Activated naive CD4-positive, alpha-beta T cell treated with Interleukin-2 at 50 U/mL for 16 hours (primary cell): ENCODE measurements around the gene CDKAL1.
"Not testable (repeated sequence)": the region's sequence is repeated elsewhere in the genome, so short reads cannot be mapped to it uniquely, and the experiment has no call there.

Experiments
- DNase-seq: peaks from one replicate; pipeline ENCODE4 v3.0.0-alpha.2; 2020

CDKAL1 gene

DNA sequence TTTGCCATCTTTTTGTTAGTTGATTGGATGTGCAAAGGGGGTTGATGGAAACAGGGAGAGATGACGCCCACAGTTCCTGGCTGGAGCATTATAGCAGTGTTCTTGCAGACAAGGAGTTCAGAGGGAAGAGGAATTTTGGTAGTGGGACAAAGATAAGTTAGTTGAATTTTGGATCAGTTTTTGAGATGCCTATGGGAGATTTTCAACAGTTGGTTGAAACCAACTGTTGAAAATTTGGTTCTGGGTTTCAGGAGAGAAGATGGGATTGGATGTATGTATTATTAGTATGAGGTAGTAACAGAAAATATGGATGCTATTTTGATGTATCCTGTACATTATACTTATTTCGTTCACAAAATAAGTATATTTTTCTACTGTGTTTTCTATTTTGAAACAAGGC is 274.2 kb downstream of the CDKAL1 start:
- DNase-seq, result no peak

DNA sequence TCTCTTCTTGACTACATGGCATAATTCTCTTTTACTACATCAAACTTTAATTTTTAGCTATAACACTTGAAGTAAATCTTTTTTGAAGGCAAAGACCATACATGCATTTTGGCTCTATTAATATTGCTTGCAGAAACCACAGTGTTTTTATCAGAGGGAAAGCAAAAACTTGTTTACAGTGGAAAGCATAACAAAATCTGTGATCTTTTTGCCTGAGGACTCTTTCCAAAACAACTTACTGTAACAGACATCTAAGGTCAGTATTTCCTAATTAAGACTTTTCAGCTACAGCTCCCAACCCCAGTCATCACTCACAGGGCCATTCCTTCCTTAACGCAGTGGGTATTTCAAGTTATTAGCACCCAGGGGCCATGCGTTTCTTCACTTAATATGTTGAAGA is 274.7 kb downstream of the CDKAL1 start:
- DNase-seq, result no peak

DNA sequence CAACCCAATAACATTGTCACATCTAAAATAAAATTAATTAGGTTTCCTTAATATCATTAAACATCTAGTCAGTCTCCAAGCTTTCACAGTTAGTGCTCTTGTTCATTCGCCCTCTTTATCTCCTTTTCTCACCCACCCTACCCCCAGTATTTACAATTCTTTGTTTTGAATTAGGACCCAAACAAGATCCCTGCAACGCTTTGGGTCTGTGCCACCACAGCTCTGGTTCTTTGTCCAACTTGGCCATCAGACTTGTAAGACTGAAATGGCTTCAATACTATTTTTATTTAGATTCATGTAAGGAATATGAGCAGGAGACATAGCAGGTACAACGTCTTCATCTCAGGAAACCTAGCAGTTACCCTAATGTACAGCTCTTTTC is 276.5 kb downstream of the CDKAL1 start:
- DNase-seq, result no peak

DNA sequence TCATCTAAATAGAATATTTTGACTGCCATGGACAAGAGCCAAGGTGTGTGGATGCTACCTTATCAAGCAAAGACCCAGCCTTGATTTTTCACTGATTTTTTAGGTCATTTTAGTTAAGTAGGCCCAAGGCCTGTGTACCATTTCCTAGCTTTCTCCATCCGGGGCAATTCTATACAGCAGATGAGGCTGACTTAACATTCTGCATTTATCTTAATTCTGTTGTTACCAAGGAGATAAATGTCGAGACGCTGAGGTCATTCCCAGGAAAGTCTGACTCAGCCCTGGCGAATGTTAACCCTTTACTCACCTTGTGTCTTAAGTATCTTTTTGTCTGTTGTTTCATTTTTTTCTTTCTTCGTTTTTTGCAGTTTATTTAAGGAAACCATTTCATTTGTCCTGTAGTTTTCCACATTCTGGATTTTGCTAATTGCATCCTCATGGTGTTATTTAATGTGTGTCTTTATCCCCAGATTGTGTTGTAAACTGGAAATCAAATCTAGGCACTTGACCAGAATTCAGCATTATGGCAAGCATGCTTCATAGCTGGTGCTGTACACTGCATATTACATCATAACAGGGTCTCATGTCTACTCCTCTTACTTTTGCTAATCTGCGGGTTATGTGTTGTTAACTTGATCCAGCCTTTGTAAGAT is 277.0 kb downstream of the CDKAL1 start:
- no peak for DNase-seq

DNA sequence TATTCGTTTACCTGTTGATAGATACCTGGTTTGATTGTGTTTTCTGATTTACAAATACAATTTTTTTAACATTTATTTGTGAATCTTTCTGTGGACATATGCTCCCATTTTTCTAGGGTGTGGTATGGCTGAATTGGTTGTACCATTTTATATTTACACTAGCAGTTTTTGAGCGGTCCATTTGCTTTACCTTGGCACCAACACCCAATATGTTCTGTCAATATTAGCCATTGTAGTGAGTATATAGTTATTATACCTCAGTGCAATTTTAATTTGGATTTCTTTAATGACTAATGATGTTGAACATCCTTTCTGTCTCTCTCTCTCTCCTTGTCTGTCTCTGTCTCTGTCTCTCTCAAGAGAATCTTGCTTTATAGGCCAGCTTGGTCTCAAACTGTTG is 278.5 kb downstream of the CDKAL1 start:
- DNase-seq, result no peak

DNA sequence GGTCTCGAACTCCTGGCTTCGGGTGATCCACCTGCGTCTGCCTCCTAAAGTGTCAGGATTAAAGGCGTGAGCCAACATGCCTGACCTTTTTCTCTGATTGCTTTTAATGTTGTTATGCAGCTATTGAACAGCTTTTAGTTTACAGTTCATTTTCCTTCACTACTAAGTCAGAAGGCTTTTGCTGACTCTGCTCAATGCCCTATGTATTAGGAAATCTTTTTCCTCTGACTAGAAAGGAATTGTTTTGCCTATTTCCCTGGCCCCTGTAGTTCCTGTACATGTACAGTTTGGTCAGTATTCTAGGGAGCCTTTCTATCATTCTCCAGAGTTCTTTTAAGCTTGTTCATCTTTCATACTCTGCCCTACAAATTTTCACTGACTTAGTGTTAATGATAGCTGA is 280.2 kb downstream of the CDKAL1 start:
- no peak for DNase-seq

DNA sequence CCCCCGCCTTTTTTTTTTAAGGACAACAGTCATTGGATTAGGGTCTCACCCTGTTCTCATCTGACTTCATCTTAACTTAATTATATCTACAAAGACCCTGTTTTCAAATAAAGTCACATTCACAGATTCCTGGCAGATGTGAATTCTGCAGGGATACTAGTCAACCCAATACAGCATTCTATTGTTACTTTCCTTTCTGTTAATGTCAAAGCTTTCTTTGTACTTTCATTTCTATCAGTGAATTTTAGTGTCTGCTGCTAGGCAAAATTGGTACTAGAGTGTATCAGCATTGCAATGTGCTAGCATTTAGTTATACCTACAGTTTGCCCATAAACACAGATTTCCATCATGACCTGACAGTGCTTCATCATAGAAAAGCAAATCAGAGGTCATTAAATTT is 281.9 kb downstream of the CDKAL1 start:
- no peak for DNase-seq

DNA sequence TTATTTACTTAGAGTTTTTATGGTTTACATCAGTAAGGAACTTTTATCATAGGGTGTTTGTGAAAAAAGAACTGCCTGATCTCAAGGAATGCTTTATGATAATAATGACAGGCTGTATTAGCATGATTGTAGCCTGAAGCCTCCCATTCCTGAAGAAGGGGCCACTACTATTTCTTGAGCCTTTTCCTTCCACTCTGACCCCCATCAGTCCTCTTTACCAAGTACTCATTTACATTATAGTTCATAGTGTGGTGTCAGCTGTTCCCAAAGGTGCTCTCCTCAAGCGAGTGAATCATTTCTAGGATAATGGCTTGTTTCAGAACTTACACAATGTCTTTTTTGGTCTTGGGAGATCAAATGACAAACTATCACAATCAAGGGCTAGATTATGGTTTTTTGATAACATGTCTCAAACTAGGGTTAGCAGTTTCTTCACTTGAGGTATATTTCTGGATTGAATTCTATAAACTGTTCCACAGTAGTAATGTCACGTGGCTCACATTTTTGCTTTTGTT is 283.6 kb downstream of the CDKAL1 start:
- DNase-seq, result no peak

DNA sequence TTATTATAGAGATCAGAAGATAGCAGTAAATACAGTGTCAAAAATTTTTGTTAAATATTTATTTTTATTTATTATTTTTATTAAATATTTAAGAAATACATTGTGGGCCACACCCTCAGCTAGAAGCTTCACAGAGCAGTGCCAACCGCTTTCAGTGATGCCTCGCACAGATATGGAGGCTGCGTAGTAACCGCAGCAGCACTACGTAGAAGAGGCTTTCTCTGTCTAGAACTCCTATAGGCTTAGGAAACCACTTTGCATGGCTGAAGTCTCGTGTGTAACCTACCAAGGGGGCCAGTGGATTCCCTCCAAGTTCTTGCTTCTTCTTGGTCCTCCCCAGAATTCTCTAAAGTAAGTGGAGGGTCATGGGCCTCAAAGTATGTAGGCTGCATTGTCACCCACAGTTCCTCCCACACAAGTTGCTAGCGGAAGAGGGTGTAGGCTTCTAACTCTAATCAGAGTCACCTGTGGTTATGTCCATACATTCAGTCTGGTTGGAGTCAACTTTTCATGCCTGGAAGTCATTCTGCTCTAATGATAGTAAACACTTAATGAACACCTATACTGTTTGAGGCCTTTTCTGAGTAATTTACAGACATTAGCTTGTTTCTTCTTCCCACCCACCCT is 285.6 kb downstream of the CDKAL1 start:
- DNase-seq, result no peak

DNA sequence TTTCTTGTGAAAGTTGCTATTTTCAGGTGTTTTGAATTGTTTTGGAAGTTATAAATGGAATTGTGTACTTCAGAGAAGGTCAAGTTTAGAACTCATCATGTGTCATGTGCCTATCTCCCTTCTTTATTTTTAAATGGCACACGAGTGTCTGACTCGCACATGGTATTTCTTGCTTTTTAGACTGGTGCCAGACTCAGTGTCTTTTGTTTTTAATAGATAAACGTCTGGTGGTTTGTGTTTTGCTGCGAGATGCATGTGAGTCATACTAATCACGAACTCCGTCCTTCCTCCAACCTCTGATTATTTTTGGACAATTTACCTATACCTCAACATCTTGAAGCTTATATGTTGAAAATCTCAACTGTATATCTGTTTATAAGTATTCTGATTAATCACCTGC is 292.1 kb downstream of the CDKAL1 start:
- no peak for DNase-seq

DNA sequence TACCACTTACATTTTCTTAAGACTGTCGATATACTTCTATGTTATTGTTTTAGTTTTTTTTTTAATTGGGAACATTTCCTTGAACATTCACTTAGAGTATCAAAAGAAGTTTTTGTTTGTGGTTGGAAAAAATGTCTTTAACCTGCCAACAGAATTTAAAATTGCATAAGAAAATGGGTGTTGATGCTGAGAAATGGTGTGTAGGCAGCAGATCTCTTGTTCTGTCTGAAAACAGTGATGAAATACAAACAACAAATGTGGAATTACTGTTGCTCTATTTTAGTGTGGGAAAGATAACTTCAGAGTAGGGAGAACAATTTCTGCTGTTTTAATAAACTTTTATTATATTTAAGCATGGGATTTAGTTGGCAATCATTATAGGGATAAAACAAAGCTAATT is 293.5 kb downstream of the CDKAL1 start:
- DNase-seq, result no peak

DNA sequence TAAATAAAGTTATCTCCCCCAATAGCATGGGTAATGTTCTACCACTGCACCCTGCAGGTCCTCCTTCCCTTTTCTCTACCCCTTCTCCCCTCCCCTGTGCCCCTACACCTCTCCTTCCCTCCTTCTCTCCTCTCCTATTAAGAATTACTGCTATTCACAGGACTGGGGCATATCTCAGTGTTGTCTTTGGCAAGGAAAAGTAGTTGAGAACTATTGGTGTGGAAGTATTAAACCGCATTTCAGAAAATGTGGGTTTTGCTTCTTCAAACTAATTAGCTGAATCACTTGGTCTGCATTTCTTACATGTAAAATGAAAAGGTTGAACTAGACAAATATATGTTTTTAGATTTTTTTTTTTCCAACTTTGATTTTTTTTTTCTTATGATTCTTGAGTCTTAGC is 296.3 kb downstream of the CDKAL1 start:
- DNase-seq, result no peak

DNA sequence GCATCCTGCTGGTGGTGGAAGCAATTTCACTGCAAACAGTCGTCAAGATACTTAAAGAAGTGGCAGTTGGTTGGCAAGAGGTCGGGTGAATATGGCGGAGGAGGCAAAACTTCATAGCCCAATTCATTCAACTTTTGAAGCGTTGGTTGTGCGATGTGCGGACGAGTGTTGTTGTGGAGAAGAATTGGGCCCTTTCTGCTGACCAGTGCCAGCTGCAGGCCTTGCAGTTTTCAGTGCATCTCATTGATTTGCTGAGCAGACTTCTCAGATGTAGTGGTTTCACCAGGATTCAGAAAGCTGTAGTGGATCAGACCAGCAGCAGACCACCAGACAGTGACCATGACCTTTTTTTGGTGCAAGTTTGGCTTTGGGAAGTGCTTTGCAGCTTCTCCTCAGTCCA is 297.0 kb downstream of the CDKAL1 start:
- DNase-seq, result not testable (repeated sequence)

DNA sequence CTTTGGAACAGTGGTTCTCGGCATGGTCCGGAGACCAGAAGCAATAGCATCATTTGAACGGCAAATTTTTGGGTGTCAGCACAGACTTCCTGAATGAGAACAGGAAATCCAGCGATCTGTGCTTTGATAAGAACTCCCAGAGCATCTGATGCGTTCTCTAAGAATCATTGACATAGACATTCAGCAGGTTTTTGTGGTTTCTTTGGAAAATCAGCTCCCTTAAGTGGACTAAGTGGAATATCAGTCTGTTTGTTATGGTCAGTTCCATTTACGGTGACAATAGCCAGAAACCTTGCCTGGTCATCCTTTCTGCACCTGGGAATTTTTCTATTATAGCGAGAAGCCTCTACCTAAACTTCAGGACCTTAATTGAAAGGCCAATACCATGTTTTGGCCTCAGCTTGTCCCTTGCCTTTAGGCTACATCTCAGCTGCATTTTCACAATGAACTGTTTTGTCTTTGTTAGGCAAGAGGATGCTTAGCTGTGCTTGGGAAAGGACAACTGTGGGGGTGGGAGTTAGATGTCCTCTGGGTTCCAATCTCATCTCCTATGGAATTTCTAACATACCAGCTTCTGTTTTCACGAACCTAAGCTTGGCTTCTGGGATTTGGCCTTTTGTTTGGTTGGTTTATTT is 299.7 kb downstream of the CDKAL1 start:
- DNase-seq, result no peak

DNA sequence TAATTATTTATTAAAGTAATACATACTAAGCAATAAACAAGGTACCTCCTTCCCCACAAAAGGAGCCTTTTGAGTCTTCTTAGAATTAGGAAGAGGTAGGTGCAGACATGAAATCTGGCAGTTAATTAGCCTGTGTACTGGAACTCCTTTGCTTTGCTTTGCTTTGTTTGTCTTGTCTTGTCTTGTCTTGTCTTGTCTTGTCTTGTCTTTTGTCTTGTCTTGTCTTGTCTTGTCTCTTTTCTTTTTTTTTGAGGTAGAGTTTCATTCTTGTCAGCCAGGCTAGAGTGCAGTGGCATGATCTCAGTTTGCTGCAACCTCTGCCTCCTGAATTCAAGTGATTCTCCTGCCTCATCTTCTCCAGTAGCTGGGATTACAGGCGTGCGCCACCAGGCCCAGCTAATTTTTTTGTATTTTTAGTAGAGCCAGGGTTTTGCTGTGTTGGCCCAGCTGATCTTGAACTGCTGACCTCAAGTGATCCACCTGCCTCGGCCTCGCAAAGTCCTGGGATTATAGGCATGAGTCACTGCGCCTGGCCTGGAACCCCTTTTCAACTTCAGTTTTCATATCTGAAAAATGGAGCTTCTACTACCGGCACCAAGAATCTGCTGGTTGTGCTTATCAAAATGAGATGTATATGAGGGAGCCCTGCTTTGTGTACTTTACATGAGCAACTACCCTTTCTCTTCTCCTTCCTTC is 301.2 kb downstream of the CDKAL1 start:
- no peak for DNase-seq

DNA sequence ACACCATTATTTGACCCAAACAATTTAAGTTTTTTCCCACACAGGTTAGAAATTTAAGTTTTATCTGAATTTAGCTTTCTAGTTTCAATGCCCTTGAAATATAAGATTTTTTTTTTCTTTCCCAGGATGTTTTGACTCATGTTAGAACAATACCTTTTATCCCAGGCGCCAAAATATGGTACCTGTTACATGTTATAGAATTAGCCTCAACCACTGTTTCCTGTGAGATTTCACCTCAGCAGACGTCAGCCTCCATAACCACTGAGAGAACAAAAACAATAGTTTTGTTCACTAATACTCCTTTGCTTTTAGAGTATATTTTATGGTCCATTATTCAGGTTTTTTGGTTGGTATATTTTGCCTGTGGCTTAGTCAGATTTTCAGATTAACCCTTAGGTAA is 302.9 kb downstream of the CDKAL1 start:
- DNase-seq, result no peak

DNA sequence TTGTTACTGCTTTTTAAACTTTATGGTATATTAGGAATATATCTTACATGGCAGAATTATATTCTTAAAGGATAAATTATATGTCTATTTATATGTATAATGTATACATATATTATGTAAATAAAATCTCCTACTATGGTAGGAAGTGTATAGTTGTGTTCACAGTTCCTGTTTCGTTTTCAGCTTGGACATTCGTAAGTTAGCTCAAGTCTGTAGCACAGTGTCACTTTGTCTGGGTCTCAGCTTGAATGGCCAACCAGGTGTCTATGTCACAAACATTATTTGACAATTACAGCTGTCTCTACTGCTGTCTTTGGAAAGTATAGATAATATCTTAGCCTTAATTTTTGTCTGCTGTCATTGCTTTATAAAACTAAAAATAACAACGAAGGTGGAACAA is 303.9 kb downstream of the CDKAL1 start:
- no peak for DNase-seq

DNA sequence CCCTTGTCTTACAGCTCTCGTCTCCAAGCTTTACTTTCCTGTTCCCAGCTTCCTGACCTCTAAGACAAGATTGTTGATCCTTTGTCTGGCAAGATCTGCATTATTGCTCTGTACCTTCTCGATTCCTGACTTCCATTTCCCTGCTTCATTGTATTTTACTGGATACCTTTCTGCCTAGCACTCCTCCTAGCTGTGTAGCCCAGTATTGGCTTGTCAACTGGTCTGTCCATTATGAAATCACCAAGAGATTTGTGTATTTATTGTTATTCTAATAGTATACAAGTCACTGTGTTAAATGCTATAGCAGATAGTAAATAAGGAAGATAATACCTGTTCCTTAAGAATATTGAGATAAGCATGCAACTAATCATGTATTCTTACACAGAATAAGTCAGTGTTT is 305.4 kb downstream of the CDKAL1 start:
- DNase-seq, result no peak

DNA sequence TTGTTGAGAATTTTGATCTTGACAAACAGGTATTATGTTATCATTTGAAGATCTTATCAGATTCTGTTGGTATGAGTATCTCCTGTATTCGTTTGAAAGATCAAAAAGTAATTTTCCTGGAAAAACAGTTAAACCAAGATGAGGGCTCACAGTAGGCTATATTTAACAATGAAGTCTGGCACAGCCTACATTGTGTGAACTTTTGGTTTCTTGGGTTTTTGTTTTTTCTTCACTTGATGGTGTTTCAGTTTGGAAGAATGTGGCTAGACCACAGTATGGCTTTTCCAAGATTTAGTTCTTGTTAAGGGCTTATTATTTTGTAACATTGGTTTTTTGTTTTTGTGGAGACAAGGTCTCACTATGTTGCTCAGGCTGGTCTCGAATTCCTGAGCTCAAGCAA is 306.4 kb downstream of the CDKAL1 start:
- DNase-seq, result no peak

DNA sequence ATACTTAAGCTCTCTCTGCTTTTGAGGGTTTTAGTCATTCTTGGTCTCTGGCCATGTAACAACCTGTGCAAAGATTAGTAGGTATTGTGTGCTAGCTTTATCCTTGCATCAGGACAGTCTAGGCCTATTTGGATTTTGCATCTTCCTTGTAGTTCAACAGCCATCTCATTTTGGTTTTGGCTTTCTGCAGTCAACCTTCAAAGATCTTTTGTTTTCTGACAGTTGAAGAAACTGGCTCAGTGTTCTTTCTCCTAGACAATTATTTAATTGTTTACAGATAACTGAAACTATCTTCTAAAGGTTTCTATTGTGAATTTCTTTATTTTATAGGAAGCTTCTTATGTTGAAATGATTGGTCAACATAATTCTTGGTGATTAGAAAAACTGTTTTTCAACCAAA is 307.5 kb downstream of the CDKAL1 start:
- DNase-seq, result no peak

DNA sequence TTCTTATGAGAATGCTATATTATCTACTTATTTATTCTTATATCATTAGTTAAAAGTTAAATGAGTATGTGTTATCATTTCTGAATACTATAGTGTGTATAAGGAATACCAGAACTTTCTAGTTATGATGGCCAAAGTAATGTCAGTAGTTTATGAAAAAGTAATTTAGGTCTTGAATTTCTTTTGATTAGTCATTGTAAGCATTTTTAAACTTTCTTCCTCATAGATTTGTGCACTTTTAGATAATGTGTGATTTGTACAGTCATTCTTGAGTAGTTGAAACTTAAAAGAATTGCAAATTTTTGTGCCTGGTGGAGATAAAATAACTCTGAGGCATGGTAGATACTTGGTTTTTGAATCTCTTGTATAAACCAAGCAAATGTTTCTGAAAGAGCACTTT is 311.3 kb downstream of the CDKAL1 start:
- DNase-seq, result no peak

DNA sequence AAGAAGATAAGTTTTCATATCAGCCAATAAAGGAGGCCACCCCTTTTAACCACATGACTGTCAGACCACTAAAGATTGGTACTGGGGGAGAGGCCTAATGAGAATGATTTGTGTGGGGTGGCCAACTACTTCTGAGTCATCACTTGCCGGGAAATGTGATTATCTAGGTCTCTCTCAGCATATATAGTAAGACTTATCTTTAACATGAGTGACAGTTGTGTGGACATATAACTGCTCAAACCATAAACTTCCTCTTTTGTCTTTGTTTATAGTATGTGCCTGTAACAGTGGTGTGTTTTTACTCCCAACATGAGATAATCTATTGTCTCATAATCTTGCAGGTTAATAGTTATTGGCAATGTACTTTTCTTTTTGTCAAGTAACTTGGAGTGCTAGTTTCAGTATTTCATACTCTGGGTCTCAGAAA is 312.4 kb downstream of the CDKAL1 start:
- no peak for DNase-seq

DNA sequence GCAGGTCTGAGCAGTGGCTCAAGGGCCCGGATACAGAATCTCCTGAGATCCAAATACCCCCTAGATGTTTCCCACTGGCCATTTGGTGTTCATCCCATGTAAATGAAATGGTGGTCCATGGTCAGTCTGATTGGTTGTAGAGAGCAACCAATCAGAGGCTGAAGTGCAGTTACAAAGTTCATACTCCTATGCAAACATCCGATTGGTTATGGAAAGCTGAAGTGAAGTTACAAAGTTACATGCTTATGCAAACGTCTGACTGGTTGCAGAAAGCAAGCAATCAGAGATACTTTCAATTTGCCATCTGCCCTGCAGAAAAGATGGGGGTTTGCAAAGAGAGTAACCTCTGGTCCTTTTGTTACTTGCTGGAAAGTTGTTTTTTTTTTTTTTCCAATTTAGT is 313.6 kb downstream of the CDKAL1 start:
- DNase-seq, result no peak
